PC-3 (cell line): ENCODE measurements around the gene IQCE. TPM values are rescaled to one million over a fixed set of nuclear protein-coding genes. Genes with fewer than 3 reads are reported as not detected.
A peak's percentile ranks its signal among the peaks of the same experiment; 100 is the strongest.

Experiments
- ATAC-seq: fragments of 200-7000 bp; cut with Tn5 transposase; 2 replicates; pipeline ENCODE4 v1.9.1; 2020; ENCODE audit warnings: mild to moderate bottlenecking, moderate library complexity
- Bru-seq: library from RNA; stranded (reverse); fragments of 400-500 nt; gene quantifications from one replicate; lab custom pipeline; 2021; lab: Mats Ljungman, UMichigan
- BruChase-seq, 2 experiments: library from RNA; stranded (reverse); fragments of 400-500 nt; gene quantifications; one replicate each; lab custom pipeline; 2021; lab: Mats Ljungman, UMichigan
- BruUV-seq: library from RNA; stranded (reverse); fragments of 400-500 nt; replicated peaks from 2 replicates; lab custom pipeline; 2021; lab: Mats Ljungman, UMichigan
- CTCF ChIA-PET: fragments of 300-600 bp; sonication (Branson Sonifier 250); formaldehyde crosslinking; loops from one replicate; lab custom pipeline; 2022; ENCODE audit warnings: antibody characterized with exemption; lab: Charles Lee
- POLR2A ChIA-PET: fragments of 300-600 bp; sonication (Branson Sonifier 250); formaldehyde crosslinking; loops from one replicate; lab custom pipeline; 2022; ENCODE audit warnings: antibody characterized with exemption; ENCODE audit not compliant: unreplicated experiment; lab: Charles Lee
- DNase-seq: peaks from one replicate; pipeline ENCODE4 v3.0.0-alpha.2; 2015
- H2AFZ ChIP-seq: fragments of 300-600 bp; sonication (generic); 2 replicates; pipeline ENCODE4 v1.6.0; 2016; ENCODE audit warnings: antibody characterized with exemption, low read length
- H3F3A ChIP-seq: fragments of 300-600 bp; sonication (generic); one replicate; pipeline ENCODE4 v1.6.0; 2017; ENCODE audit warnings: antibody characterized with exemption, low read length, control low read depth, mild to moderate bottlenecking; ENCODE audit not compliant: unreplicated experiment
- H3K27ac ChIP-seq: fragments of 300-600 bp; sonication (generic); 2 replicates; pipeline ENCODE4 v1.5.1; 2016; ENCODE audit warnings: mild to moderate bottlenecking, low read length
- H3K27me3 ChIP-seq: fragments of 300-600 bp; sonication (generic); 2 replicates; pipeline ENCODE4 v1.6.1; 2016; ENCODE audit warnings: low read length, mixed read lengths
- H3K36me3 ChIP-seq: fragments of 300-600 bp; sonication (generic); 2 replicates; pipeline ENCODE4 v1.6.1; 2016; ENCODE audit warnings: low read depth, mixed run types, low read length, mixed read lengths
- H3K4me1 ChIP-seq: fragments of 300-600 bp; sonication (generic); 2 replicates; pipeline ENCODE4 v1.5.1; 2016; ENCODE audit warnings: low read length; ENCODE audit not compliant: insufficient read depth
- H3K4me2 ChIP-seq: fragments of 300-600 bp; sonication (generic); 2 replicates; pipeline ENCODE4 v1.6.0; 2016; ENCODE audit warnings: low read length
- H3K4me3 ChIP-seq: fragments of 300-600 bp; sonication (generic); 2 replicates; pipeline ENCODE4 v1.5.1; 2016; ENCODE audit warnings: mild to moderate bottlenecking, low read length, mixed read lengths
- H3K79me2 ChIP-seq: fragments of 300-600 bp; sonication (generic); 2 replicates; pipeline ENCODE4 v1.6.1; 2017; ENCODE audit warnings: low read length, mixed read lengths
- H3K9ac ChIP-seq: fragments of 300-600 bp; sonication (generic); 2 replicates; pipeline ENCODE4 v1.6.0; 2016; ENCODE audit warnings: mild to moderate bottlenecking, low read length
- H3K9me2 ChIP-seq: fragments of 300-600 bp; sonication (generic); replicated peaks from 2 replicates; pipeline ENCODE4 v1.6.1; 2016; ENCODE audit warnings: mixed run types, low read length, mixed read lengths
- H3K9me3 ChIP-seq: fragments of 300-600 bp; sonication (generic); 2 replicates; pipeline ENCODE4 v1.6.1; 2016; ENCODE audit warnings: low read length, mixed read lengths
- H4K20me1 ChIP-seq: fragments of 300-600 bp; sonication (generic); 2 replicates; pipeline ENCODE4 v1.6.1; 2016; ENCODE audit warnings: low read length, mixed read lengths
- CTCF ChIP-seq: fragments of 300-600 bp; sonication (generic); conservative IDR thresholded peaks from 2 replicates; pipeline ENCODE4 v1.5.1; 2017; ENCODE audit warnings: antibody characterized with exemption, low read depth, mild to moderate bottlenecking, low read length
- EZH2 ChIP-seq: fragments of 300-600 bp; sonication (generic); IDR thresholded peaks from one replicate; pipeline ENCODE4 v1.6.1; 2017; ENCODE audit warnings: antibody characterized with exemption, mild to moderate bottlenecking, low read length; ENCODE audit not compliant: unreplicated experiment
- EZH2phosphoT487 ChIP-seq: fragments of 300-600 bp; sonication (generic); IDR thresholded peaks from 2 replicates; pipeline ENCODE4 v1.6.1; 2018; ENCODE audit warnings: mild to moderate bottlenecking, antibody characterized with exemption, low read length, borderline replicate concordance
- intact Hi-C: fragments of 100-400 bp; cut with micrococcal nuclease; formaldehyde crosslinking; loops from 2 replicates; pipeline ENCODE4 v1.9.0; 2023
- long read RNA-seq: library from polyadenylated mRNA; unstranded; transcript quantifications from one replicate; pipeline ENCODE4 v2.0.0, GENCODE V29; 2021; ENCODE audit not compliant: unreplicated experiment
- total RNA-seq: library from RNA; depleted of rRNA; stranded (reverse); fragments of >200 nt; gene quantifications from 2 replicates; pipeline ENCODE4 v1.2.3, GENCODE V29; 2014; rRNA removed

Gene IQCE
- total RNA-seq, result 9.7 and 24.7 TPM in 2 replicates
- Bru-seq, nascent RNA, result percentile 62 among the genes with signal in this experiment
- BruChase-seq, experiment 1, labeled RNA remaining after a 6-hour chase, result percentile 71 among the genes with signal in this experiment
- BruChase-seq, experiment 2, labeled RNA remaining after a 2-hour chase, result percentile 74 among the genes with signal in this experiment
- long read RNA-seq, full-length matches to known transcripts, result 10 of 73 reads
- long read RNA-seq, partial matches to known transcripts, result 27 of 73 reads
- long read RNA-seq, other reads (novel, unspliced or antisense), result 36 of 73 reads

GRCh38 chr7:2558629-2559282, at the start of gene IQCE:
IQCE (plus strand) TSS chr7:2558979; CDS start chr7:2559182, 203 bp downstream.
- peaks cover 19% of the 10 kb centered on the region for H3K4me1 ChIP-seq
- ATAC-seq, result peak; percentile 38
- H3K9ac ChIP-seq, result peak within 1 kb of the TSS; percentile 76
- peaks cover 38% of the 10 kb centered on the region for H3K79me2 ChIP-seq
- intact Hi-C loops, result loop anchor here (5.0 kb wide), 2 partner anchors 74 to 124 kb away; partner anchors contain the start of gene TTYH3
- no peaks in the 10 kb centered on the region for H4K20me1 ChIP-seq
- no peaks in the 10 kb centered on the region for H3F3A ChIP-seq
- H3K27ac ChIP-seq, result no peak within 1 kb of the TSS
- H2AFZ ChIP-seq, result peak within 1 kb of the TSS; percentile 92
- no peaks in the 10 kb centered on the region for H3K9me3 ChIP-seq
- H3K36me3 ChIP-seq, result no peaks in the 10 kb centered on the region
- no peak for TF ChIP-seq EZH2
- TF ChIP-seq CTCF, result no peak
- no peak for TF ChIP-seq EZH2phosphoT487
- ChIA-PET POLR2A (no interaction called here), CTCF (interaction anchor here (0.6 kb wide), 1 partner anchor 245 kb away, joined by 4 read pairs; no protein-coding TSS in a partner anchor)
- H3K4me3 ChIP-seq, result peak within 1 kb of the TSS; percentile 98
- no peaks in the 10 kb centered on the region for H3K27me3 ChIP-seq
- H3K4me2 ChIP-seq, result peak within 1 kb of the TSS; percentile 96
- DNase-seq, result peak; percentile 87
- H3K9me2 ChIP-seq, result no peaks in the 10 kb centered on the region
- no TSS peak for BruUV-seq

- Histone ChIP-seq H3K4me2 (no peak overlapping the region), H3K9me3 (no peaks in the 10 kb centered on the region), H3F3A (no peaks in the 10 kb centered on the region), H3K9me2 (no peaks in the 10 kb centered on the region), H3K27ac (no peak overlapping the region), H3K4me1 (peaks cover 13% of the 10 kb centered on the region), H3K27me3 (no peaks in the 10 kb centered on the region), H3K79me2 (no peaks in the 10 kb centered on the region), H2AFZ (no peak overlapping the region), H3K9ac (no peak overlapping the region), H4K20me1 (no peaks in the 10 kb centered on the region), H3K4me3 (no peak overlapping the region), H3K36me3 (no peaks in the 10 kb centered on the region)
- ChIA-PET CTCF (no interaction called here), POLR2A (no interaction called here)
- no TSS peak for BruUV-seq
- intact Hi-C loops, result no loop called here
- TF ChIP-seq CTCF (no peak), EZH2phosphoT487 (no peak), EZH2 (no peak)
- ATAC-seq, result no peak
- no peak for DNase-seq
These were observed 49.4 kb upstream of the IQCE start for GRCh38 chr7:2509298-2509906.
